HG03457 (cell line): Measurements from ENCODE around the gene IFNA13.
"Not testable (repeated sequence)": the region's sequence is repeated elsewhere in the genome, so short reads cannot be mapped to it uniquely, and the experiment has no call there.

Experiments
- ATAC-seq: cut with Tn5 transposase; IDR thresholded peaks from one replicate; pipeline ENCODE4 v1.9.1; 2021; ENCODE audit warnings: moderate number of reproducible peaks; ENCODE audit not compliant: unreplicated experiment

IFNA13 gene

GRCh38 chr9:21367957-21368356, at the start of gene IFNA13:
IFNA13 (minus strand) TSS chr9:21368057; CDS start chr9:21368010, 47 bp downstream.
- no peak for ATAC-seq

GRCh38 chr9:21415493-21416267, 47.8 kb upstream of the IFNA13 start:
- no peak for ATAC-seq

- ATAC-seq: no peak
Measured at GRCh38 chr9:21414220-21414940, 46.5 kb upstream of the IFNA13 start.

DNA sequence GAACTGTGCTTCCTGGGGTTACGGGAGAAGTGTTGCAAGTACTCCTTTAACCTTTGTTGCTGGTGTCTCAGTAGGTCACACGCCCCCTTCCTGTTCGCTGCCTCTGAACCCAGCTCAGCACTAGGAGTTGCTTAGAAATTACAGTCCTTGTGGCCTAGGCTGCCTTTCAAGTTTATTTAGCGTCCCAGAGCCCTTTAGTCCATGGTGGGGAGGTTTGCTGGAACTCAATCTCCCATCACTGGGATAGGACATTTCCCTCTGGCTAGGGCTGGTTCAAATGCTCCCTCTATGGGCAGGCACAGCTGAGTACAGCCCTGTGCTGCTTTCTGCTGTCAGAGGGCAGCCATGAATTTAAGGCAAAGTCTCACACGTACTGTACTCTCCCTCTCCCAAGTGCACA, 45.8 kb upstream of the IFNA13 start:
- no peak for ATAC-seq

DNA sequence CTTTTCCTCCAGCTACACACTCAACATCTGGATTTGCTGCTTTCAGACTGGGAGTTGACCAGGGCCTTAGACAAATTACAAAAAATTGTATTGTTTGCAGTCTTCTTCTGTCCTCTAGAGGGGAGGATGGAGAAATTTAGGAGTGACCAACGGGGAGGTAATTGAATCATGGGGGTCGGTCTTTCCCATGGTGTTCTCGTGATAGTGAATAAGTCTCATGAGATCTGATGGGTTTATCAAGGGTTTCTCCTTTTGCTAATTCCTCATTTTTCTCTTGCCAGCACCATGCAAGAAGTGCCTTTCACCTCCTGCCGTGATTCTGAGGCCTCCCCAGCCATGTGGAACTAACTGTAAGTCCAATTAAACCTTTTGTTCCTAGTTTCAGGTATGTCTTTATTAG, 45.3 kb upstream of the IFNA13 start:
- ATAC-seq: no peak

GRCh38 chr9:21412107-21412506, 44.2 kb upstream of the IFNA13 start:
- no peak for ATAC-seq

- ATAC-seq: no peak
Measured at GRCh38 chr9:21408817-21409216, 41.0 kb upstream of the IFNA13 start, which contains the start of gene IFNA8. IFNA8 (plus strand) TSS chr9:21409117; CDS start chr9:21409177, 60 bp downstream.

- ATAC-seq: no peak
Measured at GRCh38 chr9:21404146-21404545, 36.3 kb upstream of the IFNA13 start.

- ATAC-seq: no peak
Measured at GRCh38 chr9:21402386-21403251, 34.8 kb upstream of the IFNA13 start.

DNA sequence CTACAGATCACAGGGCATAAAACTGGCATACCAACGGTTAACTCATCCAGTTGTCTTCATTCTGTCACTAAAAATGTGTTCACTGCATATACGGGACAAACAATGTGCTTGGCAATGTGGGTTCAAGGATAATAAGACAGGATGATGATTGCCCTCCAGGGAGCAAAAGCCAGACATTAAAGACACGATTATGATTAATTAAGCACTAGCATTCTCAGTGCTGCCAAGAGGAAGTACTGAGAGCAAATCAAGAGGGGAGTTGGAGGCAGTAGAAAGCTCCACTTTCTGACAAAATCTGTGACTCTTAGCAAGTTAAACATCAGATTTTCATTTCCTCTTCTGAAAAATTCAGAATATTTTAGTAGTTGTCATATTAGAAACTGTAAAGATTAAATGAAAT, 32.1 kb upstream of the IFNA13 start:
- no peak for ATAC-seq

DNA sequence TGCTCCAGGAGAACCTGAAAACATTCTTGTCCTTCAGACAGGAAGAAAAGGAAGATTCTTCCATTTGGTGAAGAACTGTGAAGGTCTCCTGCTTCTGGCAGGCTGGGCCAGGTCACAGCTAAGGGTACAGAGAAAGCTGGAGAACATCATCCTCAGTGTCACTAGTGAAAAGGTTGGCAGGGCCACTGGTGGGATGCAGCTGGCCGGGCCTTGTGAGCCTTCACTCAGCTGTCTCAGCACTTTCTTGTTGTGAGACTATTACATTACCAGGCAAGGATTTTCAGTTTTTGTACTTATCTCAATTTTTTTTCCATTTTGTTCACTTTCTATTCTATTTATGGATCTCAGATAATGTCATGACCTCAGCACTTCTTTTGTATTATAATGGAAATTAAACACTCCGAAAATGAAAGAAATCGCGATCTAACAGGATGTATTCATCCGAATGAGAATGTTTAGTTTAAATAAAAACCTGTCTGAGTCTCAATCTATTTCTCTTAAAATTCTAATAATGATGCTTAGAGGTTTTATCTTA, 31.2 kb upstream of the IFNA13 start:
- ATAC-seq: no peak

DNA sequence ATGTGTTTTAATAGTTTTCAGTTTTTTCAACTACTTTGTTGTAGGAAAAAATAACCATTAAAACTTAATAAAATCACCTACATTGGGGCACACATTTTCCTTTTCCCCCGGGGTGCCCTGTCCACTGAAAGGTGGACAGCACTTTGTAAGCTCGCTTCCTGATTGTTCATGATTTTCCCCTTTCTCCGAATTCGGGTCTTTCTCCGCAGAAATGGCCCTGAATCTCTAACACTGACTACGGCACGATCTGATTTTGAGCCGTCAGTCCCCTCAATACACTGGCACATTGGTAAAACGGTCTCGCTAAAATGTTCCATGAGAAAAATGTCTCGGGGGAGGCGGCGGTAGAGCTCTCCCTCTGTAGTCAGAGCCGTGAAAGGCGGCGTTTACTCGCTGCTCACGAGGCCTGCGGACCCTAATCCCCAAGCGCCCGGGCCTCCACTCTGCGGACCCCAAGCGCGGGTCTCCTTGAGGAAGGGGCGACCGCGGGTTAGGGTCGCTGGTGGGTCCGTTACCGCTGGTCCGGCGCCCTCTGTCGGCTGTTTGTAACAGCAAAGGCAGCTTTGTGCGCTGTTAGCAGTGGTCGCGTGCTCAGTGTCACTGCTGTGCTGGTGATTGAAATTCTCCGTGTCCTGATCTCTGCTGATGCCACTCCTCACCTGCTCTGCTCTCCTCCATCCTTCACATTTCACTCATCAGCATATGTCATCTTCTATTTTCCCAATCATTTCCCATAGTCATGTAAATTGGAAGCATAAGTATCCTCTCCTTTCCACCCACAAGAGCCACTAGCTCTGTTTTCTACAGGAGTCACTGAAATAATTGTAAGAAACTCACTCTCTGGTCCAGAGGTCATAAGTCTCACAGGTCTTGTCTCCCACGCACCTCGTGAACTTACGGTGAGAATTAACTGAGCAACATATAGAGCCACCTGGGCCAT, 28.2 kb upstream of the IFNA13 start:
- ATAC-seq: no peak

DNA sequence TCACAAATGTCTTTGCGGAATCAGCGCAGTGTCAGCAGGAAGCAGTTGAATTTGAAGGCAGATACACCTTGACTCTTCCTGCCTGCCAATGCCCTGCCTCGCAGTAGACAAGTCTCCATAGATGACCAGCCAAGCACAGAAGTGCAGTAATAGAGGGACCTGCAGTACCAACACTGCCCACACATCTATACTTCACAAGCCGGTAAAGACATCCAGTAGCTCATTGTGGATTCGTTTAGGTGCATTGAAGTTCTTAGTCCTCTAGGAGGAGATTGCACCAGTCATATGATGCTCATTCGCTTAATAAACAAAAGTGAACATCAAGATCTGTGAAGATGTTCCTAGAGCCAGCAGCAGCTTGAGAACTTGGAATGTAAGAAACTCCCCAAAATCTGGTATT, 24.4 kb upstream of the IFNA13 start:
- peak; percentile 87 for ATAC-seq

DNA sequence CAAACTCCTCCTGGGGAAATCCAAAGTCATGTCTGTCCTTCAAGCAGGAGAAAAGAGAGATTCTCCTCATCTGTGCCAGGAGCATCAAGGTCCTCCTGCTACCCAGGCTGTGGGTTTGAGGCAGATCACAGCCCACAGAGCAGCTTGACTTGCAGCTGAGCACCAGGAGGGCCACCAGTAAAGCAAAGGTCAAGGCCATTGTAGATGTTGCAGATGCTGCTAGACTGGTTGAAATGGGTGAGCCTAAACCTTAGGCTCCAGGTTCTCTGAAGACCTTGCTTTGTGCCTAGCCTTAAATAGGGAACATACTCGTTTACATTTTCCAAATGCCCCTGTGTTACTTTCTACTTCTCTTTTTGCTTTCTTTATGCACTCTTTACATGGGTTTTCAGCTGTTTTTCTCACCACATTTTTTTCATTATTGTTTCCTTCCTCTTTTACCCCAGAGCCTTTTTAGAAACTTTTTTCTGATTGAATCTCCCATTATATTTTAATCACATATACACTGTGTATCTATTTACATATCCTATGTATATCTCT, 17.3 kb upstream of the IFNA13 start, which contains the start of gene IFNA2:
TSS of gene IFNA2 (minus strand) at position 268 of the 540 bp plus-strand sequence. CDS start at position 199, 69 bp downstream.
- ATAC-seq: no peak

- no peak for ATAC-seq
Measured at GRCh38 chr9:21383627-21384026, 15.8 kb upstream of the IFNA13 start.

GRCh38 chr9:21381448-21382339, 13.8 kb upstream of the IFNA13 start:
- ATAC-seq: peak; percentile 93

DNA sequence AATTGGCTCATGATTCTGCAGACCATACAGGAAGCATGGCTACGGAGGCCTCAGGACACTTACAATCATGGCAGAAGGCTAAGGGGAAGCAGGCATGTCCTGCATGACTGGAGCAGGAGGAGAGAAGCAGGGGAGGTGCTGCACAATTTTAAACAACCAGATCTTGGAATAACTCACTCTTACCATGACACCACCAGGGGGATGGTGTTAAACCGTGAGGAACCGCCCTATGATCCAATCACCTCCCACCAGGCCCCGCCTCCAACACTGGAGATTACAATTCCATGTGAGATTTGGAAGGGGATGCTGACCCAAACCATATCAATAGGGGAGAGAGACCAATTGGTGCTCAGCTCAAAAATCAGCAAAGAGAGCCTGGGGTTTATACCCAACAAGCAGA, 3.6 kb upstream of the IFNA13 start:
- not testable (repeated sequence) for ATAC-seq

DNA sequence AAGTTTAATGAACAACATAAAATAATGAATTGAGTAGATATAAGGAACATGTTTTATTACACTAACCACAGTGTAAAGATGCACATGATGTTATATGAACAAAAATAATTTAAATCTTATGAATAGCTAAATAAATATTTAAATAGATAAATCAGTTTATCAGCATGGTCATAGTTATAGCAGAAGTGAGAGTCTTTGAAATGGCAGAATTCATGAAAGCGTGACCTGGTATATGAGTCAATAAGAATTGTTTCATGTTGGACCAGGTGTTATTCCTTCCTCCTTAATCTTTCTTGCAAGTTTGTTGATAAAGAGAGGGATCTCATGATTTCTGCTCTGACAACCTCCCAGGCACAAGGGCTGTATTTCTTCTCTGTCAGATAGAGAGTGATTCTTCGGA, 688 bp downstream of the IFNA13 start:
- ATAC-seq: peak; percentile 64
